ENCODE measurements around the gene RANGAP1. TPM values are rescaled to one million over a fixed set of nuclear protein-coding genes. Genes with fewer than 3 reads are reported as not detected.

RANGAP1 gene
- total RNA-seq, 4 donors from 2014 or later = 39.9 to 87.9 (median 65.5) TPM

DNA sequence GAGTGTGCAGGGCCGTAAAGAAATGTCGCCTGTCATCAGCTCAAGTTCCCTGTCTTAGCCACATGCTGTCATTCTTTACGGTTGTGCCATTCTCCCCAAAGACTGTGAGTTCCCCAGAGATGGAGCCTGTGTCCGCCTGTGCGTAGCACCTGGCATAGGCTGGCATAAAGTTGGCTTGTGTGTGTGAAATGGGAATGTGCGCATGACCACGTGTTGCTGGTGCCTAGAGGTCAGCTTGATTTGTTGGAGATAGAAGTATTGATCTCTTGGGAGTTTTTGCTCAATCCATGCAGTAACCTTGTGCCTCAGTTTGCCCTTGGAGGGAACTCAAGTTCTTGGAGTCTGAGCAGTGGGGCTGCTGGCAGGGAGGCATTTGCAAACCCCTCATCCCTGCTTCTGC is 54.6 kb downstream of the RANGAP1 start:
- WGBS = 90% methylated on average over 7 of the region's 7 CpGs
- no peaks in the 10 kb centered on the region for H3K9me3 ChIP-seq
- no peak overlapping the region for H3K27ac ChIP-seq (replicated peaks in 1 of 4)
- DNase-seq (ENCODE audit: extremely low spot score) = no peak
- peaks cover 16 to 55% (median 36%) of the 10 kb centered on the region in 4 donors for H3K36me3 ChIP-seq
- no peak overlapping the region for H3K4me3 ChIP-seq
- H3K27me3 ChIP-seq = no peaks in the 10 kb centered on the region
- H3K4me1 ChIP-seq = peaks cover 0 to 36% (median 3%) of the 10 kb centered on the region in 4 donors
- intact Hi-C loops (cut with DNase I) = no loop called here
- TF ChIP-seq POLR2AphosphoS5 (IDR thresholded peaks at IDR 0.05) (no peak), POLR2A (IDR thresholded peaks at IDR 0.05; ENCODE audit: low read depth) (no peak), EP300 (IDR thresholded peaks at IDR 0.05) (no peak)

DNA sequence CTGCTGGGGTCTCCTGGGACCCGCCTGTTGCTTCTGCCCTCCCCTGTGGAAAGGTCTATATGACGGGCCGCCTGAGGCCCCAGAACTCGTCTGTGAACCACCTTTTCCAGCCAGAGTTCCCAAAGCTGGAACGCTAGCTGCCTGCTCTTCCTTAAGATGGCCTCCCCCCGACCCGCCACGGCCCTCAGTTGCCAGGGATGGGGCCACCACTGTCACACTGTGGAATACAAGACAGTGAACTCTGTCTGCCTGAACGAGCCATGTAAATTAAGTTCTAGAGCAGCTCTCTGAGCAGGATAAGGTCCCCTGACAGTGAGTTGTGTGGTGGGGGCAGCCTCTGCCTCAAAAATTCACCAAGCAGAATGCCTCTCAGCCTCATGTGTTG is 55.6 kb downstream of the RANGAP1 start:
- no peak for DNase-seq (ENCODE audit: extremely low spot score)
- intact Hi-C loops (cut with DNase I) = no loop called here
- Histone ChIP-seq H3K36me3 (peaks cover 22 to 64% (median 45%) of the 10 kb centered on the region in 4 donors), H3K4me3 (no peak overlapping the region), H3K9me3 (no peaks in the 10 kb centered on the region), H3K4me1 (peaks cover 0 to 35% (median 0%) of the 10 kb centered on the region in 4 donors), H3K27ac (replicated peaks in 1 of 4) (no peak overlapping the region), H3K27me3 (no peaks in the 10 kb centered on the region)
- no peak for TF ChIP-seq POLR2AphosphoS5 (IDR thresholded peaks at IDR 0.05)
- TF ChIP-seq EP300 (IDR thresholded peaks at IDR 0.05) = no peak
- TF ChIP-seq POLR2A (IDR thresholded peaks at IDR 0.05; ENCODE audit: low read depth) = no peak
- TF ChIP-seq, protein P1, sequence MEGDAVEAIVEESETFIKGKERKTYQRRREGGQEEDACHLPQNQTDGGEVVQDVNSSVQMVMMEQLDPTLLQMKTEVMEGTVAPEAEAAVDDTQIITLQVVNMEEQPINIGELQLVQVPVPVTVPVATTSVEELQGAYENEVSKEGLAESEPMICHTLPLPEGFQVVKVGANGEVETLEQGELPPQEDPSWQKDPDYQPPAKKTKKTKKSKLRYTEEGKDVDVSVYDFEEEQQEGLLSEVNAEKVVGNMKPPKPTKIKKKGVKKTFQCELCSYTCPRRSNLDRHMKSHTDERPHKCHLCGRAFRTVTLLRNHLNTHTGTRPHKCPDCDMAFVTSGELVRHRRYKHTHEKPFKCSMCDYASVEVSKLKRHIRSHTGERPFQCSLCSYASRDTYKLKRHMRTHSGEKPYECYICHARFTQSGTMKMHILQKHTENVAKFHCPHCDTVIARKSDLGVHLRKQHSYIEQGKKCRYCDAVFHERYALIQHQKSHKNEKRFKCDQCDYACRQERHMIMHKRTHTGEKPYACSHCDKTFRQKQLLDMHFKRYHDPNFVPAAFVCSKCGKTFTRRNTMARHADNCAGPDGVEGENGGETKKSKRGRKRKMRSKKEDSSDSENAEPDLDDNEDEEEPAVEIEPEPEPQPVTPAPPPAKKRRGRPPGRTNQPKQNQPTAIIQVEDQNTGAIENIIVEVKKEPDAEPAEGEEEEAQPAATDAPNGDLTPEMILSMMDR (IDR thresholded peaks at IDR 0.05) = no peak
- WGBS = 89% methylated on average over 8 of the region's 9 CpGs

DNA sequence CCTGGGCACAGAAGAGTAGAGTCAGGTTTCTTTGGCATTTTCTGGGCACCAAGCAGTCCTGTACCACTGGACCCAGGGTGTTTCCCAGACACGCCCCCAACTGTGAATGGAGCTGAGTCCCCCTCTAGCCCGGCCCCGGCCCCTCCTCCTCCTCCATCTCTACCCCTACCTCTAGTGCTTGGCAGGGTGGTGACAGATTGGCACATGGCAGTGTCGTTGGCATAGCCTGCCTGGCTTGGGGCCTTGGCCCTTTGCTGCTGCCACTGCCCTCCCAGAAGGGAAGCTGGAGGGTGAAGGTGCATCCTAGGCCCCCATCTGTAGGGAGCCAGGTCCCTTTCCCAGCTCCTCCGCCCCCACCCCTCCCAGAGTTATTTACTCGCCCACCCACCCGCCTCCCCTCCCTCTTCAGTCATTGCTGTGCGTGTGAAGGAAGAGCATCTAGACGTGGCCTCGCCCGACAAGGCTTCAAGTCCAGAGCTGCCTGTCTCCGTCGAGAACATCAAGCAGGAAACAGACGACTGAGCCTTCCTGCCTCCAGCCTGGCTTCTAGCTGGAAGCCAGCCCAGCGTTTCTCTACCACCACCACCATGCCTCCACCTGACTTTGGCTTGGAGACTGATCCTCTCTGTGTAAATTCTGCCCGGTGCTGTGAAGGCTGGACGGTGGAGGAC is 56.1 kb downstream of the RANGAP1 start:
- TF ChIP-seq POLR2A (IDR thresholded peaks at IDR 0.05; ENCODE audit: low read depth) (no peak), POLR2AphosphoS5 (IDR thresholded peaks at IDR 0.05) (no peak), EP300 (IDR thresholded peaks at IDR 0.05) (no peak)
- TF ChIP-seq, protein P1 (IDR thresholded peaks at IDR 0.05) = no peak
- H3K4me3 ChIP-seq = no peak overlapping the region
- H3K36me3 ChIP-seq = peaks cover 22 to 70% (median 51%) of the 10 kb centered on the region in 4 donors
- no peaks in the 10 kb centered on the region for H3K27me3 ChIP-seq
- 70% methylated on average over 17 of the region's 17 CpGs for WGBS
- peaks cover 0 to 30% (median 0%) of the 10 kb centered on the region in 4 donors for H3K4me1 ChIP-seq
- no peak overlapping the region for H3K27ac ChIP-seq (replicated peaks in 1 of 4)
- no peaks in the 10 kb centered on the region for H3K9me3 ChIP-seq
- intact Hi-C loops (cut with DNase I) = no loop called here
- no peak for DNase-seq (ENCODE audit: extremely low spot score)

DNA sequence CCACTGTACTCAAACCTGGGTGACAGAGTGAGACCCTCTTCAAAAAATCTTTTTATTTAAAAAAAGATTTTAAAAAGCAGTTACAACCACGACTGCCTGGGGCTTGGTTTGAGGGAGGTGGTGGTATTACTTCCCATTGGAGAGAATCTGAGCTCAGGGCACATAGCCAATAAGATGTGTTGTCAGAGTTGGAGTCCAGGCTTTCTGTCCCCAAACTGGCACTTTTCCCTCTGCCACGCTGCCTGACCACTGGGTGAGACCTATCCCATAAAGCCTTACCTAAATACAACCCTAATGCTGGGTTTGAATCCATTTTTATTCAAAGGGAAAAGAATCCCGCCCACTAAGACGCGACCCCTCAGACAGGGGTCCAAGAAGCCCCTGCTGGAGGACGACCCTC is 56.8 kb downstream of the RANGAP1 start:
- no peaks in the 10 kb centered on the region for H3K9me3 ChIP-seq
- no peak overlapping the region for H3K27ac ChIP-seq (replicated peaks in 1 of 4)
- peaks cover 0 to 30% (median 0%) of the 10 kb centered on the region in 4 donors for H3K4me1 ChIP-seq
- no peak overlapping the region for H3K4me3 ChIP-seq
- TF ChIP-seq POLR2AphosphoS5 (IDR thresholded peaks at IDR 0.05) = no peak
- H3K27me3 ChIP-seq = no peaks in the 10 kb centered on the region
- peaks cover 22 to 76% (median 57%) of the 10 kb centered on the region in 4 donors for H3K36me3 ChIP-seq
- DNase-seq (ENCODE audit: extremely low spot score) = no peak
- 84% methylated on average over 6 of the region's 6 CpGs for WGBS
- intact Hi-C loops (cut with DNase I) = no loop called here

DNA sequence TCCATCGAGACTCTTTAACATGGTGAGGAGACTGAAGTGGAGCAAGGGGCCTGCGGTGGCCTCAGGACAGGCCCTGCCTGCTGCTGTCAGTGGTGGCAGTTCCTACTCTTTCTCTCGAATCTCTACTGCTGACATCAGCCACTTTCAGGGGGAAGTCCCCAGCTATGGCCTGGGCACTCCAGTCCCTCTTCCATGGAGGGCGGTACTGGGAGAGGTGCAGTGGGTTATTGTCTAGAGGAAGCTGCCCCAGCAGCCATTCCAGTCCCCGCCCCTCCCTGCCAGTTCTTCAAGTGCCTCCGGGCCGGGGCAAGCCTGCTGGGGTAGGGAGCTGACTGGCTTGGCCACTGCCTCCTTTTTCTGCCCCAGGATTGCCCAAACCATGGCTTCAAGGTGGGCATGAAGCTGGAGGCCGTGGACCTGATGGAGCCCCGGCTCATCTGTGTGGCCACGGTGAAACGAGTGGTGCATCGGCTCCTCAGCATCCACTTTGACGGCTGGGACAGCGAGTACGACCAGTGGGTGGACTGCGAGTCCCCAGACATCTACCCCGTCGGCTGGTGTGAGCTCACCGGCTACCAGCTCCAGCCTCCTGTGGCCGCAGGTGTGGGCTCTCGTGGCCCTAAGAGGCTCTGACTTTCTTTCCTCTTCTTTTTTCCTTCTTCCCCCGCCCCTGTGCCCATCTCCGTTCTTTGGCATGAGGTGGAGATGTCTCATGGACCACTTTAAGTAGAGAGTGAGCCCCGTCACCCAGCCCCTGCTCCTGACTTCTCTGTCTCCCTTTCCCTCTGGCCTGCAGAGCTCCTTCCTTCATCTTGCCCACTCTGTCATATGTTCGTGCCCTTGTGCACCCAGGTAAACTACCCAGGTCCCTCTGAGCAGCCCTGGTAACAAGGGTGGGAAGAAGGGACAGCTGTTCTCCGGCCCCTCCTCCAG is 59.0 kb downstream of the RANGAP1 start:
- TF ChIP-seq POLR2A (IDR thresholded peaks at IDR 0.05; ENCODE audit: low read depth) (no peak), POLR2AphosphoS5 (IDR thresholded peaks at IDR 0.05) (no peak), EP300 (IDR thresholded peaks at IDR 0.05) (no peak)
- TF ChIP-seq, protein P1 (IDR thresholded peaks at IDR 0.05) = no peak
- Histone ChIP-seq H3K27me3 (no peaks in the 10 kb centered on the region), H3K4me3 (no peak overlapping the region), H3K9me3 (no peaks in the 10 kb centered on the region), H3K4me1 (peaks cover 0 to 23% (median 0%) of the 10 kb centered on the region in 4 donors), H3K36me3 (peaks cover 43 to 98% (median 79%) of the 10 kb centered on the region in 4 donors), H3K27ac (replicated peaks in 1 of 4) (no peak overlapping the region)
- no peak for DNase-seq (ENCODE audit: extremely low spot score)
- 93% methylated on average over 17 of the region's 26 CpGs for WGBS
- intact Hi-C loops (cut with DNase I) = no loop called here
